GM18520 (cell line): Measurements from ENCODE around the gene AIFM2.
"Not testable (repeated sequence)": the region's sequence is repeated elsewhere in the genome, so short reads cannot be mapped to it uniquely, and the experiment has no call there.

Experiments
- ATAC-seq: cut with Tn5 transposase; IDR thresholded peaks from one replicate; pipeline ENCODE4 v1.9.1; 2021; ENCODE audit not compliant: unreplicated experiment

AIFM2 gene

DNA sequence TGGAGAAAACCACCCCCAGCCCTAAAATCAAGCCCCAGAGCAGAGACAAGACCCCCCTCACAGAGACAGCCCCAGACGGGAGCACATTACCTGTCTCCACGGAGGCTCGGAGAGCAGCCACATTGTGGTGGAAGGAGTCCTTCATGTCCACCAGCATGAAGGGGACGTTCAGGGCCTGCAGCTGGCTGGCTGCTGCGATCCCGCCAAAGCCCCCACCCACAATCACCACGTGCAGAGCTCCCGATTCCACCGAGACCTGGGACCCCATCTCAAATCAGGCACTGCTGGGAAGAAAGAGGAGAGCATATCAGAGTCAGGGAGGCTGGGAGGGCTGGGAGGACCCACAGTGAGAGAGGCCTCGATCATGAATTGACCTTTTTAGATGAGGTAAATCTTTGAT is 8.8 kb downstream of the AIFM2 start:
- no peak for ATAC-seq

DNA sequence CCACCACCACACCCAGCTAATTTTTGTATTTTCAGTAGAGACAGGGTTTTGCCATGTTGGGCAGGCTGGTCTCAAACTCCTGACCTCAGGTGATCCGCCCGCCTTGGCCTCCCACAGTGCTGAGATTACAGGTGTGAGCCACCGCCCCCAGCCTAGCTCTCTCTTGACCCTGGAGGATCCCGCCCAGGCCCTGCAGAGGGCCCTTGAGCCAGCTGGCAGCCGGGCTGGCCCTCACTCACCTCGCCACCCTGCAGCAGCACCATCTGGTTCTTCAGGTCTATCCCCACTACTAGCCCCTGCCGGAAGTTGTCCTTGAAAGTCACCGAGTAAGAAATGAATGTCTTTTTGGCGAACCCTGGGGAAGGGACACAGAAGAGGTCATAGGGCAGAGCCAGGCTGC is 9.5 kb downstream of the AIFM2 start:
- ATAC-seq: not testable (repeated sequence)

DNA sequence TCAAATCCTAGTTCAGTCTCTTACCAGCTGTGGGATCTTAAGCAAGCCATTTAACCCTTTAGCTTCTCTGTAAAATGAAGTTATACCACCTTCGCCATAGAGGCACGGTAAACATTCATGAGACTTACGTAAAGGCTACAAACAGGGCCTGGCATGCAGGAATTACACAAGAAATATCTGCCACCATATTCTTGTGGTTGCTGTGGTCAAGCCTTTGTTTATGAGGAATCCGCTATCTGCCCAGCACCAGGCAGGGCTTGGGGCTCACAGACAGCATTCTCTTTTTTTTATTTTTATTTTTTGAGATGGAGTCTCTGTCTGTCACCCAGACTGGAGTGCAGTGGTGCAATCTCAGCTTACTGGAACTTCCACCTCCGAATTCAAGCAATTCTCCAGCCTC is 9.9 kb downstream of the AIFM2 start:
- ATAC-seq: no peak

DNA sequence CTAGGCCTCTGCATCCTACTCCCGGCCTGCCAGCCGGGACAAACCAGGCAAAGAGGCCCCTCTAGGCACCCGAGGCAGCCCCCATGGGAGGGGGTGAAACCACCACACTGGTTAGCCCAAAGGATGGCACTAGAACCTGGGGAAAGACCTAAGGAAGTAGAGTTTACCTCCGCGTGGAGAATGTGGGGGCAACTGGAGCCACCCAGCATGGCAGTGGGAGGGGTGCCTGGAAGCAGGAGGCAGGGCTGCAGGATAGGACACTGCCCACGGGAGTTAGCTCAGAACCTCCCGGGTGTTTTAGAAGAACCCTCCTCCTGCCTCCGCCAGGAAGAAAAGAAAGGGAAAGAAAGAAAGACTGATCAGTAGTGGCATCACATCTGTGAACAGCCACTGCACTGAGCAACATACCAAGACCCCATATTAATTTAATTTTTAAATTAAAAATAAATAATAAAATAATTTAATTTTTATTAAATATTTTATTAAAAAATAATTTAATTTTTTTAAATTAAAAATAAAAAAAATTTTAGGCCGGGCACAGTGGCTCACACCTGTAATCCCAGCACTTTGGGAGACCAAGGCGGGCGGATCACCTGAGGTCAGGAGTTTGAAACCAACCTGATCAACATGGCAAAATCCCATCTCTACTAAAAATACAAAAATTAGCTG is 11.2 kb downstream of the AIFM2 start:
- no peak for ATAC-seq

DNA sequence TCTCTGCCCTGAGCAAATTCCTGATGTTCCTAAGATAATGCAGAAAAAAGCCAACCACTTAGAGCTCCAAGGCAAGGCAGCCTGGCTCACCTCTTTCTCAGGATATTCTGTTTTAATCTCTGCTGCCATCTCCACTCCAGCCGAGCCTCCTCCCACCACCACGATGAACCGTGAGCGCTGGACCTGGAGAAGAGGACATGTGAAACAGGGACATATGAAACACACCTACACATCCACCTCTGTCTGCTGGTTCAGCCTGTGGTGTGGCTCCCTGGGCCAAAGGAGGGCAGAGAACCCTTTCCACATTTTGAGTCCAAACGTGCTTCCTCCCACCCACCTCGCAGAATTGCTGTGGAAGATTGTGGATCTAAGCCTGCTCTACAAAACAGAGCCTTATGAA is 12.2 kb downstream of the AIFM2 start:
- ATAC-seq: no peak

DNA sequence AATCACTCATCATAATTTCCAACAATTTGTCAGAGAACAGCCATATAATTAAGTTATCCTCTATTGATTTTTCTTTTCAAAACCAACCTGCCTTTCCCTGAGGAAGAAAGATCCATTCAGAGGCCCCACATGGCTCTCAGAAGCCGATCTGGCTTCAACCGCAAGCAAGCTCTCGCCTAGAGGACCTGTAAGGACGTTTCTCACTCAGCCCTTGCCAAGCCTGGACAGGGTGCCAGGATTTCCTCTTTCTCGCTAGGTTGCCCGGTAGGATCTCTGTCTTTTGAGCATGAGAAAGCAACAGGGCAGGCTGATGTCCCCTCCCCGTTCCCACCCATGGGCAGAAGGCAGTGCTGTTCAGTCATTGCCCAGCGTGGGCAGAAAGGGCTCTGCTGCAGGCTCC is 13.0 kb downstream of the AIFM2 start:
- no peak for ATAC-seq

DNA sequence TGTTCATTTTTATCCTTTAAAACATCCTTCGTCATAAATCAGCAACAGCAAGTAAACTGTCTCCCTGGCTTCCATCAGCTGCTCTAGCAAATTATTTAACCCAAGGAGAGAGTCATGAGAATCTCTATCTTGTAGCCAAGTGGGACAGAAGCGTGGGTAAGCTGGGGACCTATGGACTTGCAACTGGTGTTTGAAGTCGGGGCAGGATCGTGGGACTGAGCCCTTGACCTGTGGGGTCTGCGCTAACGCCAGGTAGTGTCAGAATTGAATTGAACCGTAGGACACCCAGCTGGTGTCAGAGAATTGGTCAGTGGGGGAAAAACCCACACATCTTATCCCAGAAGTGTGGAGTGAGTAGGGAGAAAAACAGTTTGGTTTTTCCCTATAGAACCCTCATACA is 13.4 kb downstream of the AIFM2 start:
- ATAC-seq: no peak

DNA sequence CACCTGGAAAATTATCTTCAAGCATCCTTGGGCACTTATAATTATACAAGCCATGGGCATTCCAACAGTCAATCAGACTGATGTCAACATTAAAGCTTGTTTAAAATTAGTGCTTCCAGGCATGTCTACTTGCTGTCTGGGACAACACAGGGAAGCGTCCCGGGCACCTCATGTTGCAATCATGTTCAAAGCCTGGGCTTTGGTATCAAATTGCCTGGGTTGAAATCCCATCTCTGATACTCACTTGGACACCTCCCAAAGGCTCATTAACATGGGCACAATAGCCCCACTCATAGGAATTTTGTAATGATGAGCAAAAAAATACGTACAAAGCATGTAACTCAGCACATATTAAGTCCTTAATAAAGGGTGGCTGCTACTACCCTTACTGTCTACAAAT is 14.4 kb downstream of the AIFM2 start:
- ATAC-seq: no peak

DNA sequence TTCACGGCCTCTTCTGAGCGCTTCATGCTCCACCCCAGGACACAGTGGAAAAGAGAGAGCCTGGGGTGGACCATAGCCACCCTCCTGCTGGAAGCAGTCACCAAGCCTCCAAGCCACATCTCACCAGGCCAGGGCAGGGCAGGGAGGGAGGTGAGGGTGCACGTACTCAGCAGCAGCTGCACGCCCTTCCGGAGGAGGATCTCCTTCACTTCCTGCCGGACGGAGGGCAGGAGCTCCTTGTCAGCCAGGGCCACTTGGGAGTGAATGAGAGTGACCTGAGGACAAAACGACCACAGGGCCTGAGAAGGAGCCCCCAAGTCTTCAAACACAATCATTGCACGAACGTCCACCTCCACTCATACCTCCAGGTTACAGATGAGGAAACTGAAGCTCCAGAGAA is 15.0 kb downstream of the AIFM2 start:
- ATAC-seq: no peak

DNA sequence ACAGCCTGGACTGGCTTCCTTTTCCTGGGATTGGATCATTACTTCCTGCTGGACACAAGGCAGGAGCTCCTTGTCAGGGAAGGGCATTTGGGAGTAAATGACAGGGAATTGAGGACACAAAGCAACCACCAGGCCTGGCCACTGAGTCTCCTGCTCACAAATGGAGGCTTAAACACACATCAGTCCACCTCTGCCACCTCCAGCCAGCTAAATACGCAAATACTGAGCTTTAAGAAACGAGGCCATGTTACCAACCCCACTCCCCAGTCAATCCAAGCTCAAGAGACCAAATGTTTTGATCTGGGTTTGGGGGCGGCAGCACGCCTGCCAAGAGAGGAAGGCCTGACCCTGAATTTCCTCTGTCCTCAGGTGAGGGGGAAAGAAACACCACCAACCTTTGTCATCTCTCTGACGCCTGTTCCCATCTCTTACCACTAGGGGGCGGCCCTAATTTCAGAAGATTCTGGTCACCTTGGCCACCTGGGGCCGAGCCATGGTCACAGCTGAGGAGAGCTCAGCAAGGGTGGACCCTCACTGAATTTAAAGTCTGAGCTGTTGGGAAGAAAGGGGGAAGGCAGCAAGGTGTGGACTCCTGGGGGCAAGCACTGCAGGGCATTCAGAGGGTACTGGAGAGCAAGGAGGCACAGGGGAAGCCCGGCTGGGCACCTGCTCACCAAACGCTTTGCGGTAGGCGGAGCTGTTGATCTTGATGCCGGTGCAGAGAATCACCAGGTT is 16.5 kb downstream of the AIFM2 start:
- ATAC-seq: no peak

DNA sequence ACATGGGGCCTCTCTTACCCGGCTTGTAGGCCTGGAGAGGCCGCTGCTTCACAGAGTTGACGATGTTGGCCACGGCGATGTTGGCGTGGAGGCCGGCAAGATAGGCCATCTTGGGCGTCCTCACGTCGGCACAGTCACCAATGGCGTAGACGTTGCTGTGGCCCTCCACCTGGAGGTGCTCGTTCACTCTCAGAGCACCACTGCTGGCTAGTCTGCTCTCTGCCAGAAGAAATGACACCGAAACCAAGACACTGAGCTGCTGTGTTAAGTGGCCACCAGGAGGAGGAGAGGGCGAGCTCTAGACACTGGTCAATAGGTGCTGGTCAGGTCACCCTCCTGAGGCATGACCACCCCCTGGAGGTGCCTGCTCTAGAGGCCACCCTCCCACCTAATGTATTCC is 17.7 kb downstream of the AIFM2 start:
- ATAC-seq: no peak

DNA sequence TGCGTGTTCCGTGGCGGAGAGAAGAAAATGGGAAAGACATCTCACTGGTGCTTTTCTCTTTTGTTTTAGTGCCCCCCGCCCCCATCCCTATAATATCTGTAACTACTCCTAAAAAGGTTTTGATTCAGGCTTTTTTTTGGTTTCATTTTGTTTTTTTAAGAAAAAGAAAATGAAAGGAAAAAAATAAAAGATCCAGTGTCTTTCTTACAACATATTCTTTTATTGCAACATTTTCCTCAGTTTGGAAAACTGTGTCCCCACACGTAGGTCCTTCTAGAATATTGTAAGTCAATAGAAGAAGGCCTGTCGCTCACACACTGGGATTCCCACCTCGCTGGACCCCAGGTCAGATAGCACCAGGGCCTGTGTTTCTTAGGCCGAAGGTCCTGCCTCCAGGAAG is 20.6 kb downstream of the AIFM2 start:
- no peak for ATAC-seq

DNA sequence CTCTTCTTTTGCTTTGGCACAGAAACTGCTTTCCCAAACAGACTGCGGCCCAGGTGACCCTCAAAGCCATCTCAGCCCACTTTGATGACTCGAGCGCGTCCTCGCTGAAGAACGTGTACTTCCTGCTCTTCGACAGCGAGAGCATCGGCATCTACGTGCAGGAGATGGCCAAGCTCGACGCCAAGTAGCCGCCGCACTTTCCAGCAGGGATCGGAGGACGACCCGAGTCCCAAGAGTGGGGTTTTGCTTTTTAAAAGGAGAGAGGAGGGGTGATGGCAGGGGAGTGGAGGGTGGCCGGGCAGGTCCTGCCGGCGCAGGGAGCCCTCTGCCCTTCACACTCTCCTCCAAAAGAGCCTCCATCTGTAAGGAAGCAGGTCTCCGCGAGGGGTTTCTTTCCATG is 21.1 kb downstream of the AIFM2 start:
- ATAC-seq: no peak

DNA sequence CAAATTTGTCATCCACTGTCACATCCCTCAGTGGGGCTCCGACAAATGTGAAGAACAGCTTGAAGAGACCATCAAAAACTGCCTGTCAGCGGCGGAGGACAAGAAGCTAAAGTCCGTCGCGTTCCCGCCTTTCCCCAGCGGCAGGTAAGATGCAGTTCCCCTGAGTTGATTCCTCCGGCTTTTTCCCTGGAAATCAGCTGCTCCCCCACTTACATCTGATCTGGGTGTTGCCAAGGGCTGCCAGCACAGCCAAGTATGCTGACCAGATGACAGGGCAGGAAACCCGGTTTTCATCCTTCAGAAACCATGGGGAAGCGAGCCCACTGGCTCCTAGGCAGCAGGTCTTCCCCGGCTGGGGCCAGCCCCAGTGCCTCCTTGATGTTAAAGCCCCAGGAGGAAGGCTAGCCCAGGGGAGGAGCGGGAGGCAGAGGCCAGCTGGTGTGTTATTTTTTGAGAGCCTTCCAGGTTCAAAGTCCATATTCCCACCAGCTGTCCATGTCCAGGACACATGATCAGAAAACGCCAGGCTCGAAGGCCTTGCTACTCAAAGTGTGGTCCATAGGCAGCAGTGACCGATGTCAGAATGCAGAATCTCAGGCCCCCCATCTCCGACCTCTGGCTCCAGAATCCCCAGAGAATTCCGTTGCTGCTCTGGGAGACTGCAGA is 23.4 kb downstream of the AIFM2 start:
- no peak for ATAC-seq

DNA sequence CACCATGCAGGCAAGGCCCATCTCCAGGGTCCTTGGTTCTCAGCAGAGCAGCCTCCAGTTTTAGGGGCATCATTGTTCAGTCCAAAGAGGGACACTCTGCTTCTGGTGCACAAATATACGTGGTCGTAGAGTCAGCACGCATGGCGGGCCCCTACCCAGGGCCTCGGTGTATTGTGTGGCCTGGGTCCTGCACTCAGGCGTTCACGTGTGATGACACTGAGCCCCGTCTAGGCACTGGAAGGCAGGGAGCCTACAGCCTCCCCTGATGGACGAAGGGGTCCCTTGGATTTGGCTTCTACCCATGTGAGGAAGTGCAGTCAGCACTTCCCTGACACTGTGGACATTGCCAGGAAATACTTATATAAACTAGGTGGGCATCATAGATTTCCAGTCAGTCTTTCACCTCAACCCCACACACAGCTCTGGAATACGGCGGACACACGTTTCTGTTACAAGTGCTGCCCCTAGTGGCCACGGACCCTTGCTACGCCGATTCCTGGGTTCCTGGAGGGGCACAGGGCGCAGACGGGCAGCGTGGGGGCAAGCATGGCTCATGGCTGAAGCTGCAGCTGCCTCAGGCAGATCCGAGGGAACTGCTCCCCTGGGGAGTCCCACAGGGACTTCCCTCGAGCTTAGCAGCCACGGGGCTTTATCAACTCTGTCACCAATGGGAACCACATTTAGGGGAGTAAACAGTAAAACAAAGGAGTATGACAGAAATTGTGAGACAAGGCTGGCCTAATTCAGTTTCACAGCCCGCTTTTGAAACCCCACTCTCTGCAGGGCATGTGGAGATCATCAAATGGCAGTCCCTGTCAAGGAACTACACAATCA is 25.4 kb downstream of the AIFM2 start:
- ATAC-seq: no peak

DNA sequence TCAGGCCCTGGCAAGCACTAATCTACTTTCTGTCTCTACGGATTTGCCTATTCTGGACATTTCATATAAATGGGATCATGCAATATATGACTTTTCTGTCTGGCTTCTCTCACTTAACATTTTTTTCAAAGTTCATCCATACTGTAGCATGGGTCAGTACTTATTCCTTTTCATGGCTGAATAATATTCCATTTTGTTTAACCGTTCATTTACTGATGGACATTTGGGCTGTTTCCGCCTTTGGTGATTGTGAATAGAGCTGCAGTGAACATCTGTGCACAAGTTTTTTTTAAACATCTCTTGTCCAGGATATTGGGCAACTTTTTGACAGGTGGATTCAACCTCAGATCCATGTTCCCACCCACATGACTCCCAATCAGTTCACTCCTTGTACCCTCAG is 31.0 kb downstream of the AIFM2 start:
- ATAC-seq: no peak

DNA sequence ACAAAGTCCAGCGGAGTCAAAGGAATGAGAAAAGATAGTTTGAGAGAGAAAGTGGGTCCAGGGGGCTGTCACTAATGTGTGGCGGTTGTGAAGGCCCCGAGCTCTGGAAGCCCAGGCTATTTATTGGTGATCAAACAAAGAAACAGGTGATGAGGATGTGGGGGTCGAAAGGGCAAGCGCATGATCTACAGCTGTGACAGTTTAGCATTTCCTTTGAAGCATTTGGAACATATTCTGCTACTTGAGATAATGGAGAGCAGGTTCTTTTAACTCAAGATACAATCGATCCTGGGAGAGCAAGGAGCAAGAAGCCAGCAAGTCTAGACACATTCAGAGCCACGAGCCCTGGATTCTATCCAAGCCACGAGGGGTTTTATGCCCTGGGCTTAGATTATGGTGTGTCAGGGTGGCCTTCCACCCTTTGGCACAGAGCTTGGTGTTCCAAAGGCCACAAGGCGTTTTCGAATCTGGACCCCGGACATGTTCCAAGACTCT is 31.5 kb downstream of the AIFM2 start:
- ATAC-seq: not testable (repeated sequence)

DNA sequence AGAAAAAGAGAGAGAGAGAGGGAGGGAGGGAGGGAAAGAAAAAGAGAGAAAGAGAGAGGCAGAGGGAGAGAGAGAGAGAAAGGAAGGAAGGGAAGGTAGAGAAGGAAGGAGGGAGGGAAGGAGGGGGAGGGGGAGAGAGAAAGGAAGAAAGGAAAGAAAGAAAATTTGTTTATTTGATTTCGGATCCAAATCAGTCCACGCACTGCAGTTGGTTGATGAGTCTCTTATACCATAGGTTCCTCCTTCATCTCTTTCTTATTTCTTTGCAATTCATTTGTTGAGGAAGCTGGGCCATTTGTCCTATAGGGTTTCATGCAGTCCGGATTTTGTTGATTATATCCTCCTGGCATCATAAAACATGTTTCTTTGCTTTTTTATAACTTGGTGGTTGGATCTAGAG is 34.4 kb downstream of the AIFM2 start:
- ATAC-seq: no peak

DNA sequence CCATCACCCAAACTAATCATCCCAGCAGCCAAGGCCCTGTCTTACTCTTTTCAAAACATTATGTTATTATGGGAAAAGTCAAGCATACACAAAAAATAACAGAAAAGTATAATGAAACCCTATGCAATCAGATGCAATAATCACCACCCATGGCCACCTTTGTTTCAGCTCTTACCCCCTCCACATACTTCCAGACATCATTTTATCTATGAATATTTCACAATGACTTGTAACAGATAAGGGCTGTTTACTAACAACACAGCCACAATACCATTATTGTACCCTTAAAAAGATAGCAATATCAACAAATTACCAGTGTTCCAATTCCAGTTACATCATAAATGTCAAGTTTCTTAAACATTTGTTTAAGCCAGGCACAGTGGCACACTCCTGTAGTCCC is 35.2 kb downstream of the AIFM2 start:
- no peak for ATAC-seq

DNA sequence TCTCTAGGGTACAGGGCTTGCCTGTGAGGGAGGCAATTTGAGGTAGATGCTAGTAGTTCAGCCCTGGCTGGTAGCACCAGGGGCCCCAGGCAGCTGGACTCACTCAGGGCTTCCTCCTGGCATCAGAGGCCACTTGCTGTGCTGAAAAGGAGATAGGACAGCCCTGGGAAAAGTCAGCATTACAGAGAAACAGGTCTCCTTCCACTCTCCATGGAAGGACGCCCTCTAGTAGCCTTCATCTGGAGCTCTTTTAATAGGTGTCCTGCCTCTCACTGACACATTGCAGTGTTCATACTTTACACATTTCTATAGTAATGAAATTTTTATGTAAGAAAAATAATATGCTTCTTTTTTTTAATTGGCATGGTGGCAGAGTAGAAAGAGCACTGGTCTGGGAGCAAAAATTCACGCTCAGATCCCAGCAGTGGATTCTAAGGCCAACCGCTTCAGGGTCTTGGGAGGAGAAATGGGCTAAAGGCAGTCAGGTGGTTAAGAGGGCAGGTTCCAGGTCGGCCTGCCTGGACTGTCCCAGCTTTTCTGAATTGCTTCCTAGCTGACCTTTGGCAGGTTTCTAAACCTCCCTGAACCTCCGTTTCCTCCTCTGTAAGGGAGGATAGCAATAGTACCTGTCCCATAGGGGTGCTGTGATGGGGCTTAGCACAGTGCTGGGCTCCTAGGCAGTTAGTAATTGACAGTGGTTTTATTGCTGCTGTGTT is 35.8 kb downstream of the AIFM2 start:
- ATAC-seq: no peak
